Transverse colon (tissue), 4 donors: ENCODE results near the gene ABCB11.

Experiments
- CTCF ChIP-seq, 5 experiments: fragments of 200-600 bp in 3 of 5; fragments of 450-650 bp in 2 of 5; sonication (generic) in 3 of 5; IDR thresholded peaks; 1 replicate in 2 of 5; 2 replicates in 3 of 5; pipeline ENCODE4 v1.5.1; 2016 to 2017; ENCODE audit warnings: antibody characterized with exemption in 5 of 5, inconsistent platforms in 3 of 5, mild to moderate bottlenecking in 2 of 5, moderate library complexity in 1 of 5
- POLR2AphosphoS5 ChIP-seq, 3 donors: sonication (generic); formaldehyde crosslinking; IDR thresholded peaks; one replicate each; pipeline ENCODE4 v1.6.1; 2016; ENCODE audit warnings: antibody characterized with exemption in 3 of 3

- TF ChIP-seq CTCF (IDR thresholded peaks at IDR 0.05) (no peak), POLR2AphosphoS5 (IDR thresholded peaks at IDR 0.05) (no peak)
Measured at GRCh38 chr2:168894720-168895119, 136.4 kb downstream of the ABCB11 start.
